Measurements from ENCODE around the gene LHPP.

The LHPP gene

GRCh38 chr10:124653311-124653710 lies 191.7 kb downstream of the LHPP start:
- DNase-seq (ENCODE audit: low read depth in 1 of 2, low spot score in 1 of 2), result no peak

GRCh38 chr10:124653811-124654651 lies 192.4 kb downstream of the LHPP start:
- no peak for DNase-seq (ENCODE audit: low read depth in 1 of 2, low spot score in 1 of 2)

GRCh38 chr10:124654686-124655085 lies 193.1 kb downstream of the LHPP start:
- no peak for DNase-seq (ENCODE audit: low read depth in 1 of 2, low spot score in 1 of 2)

- DNase-seq (ENCODE audit: low read depth in 1 of 2, low spot score in 1 of 2), result no peak
Observed at GRCh38 chr10:124655191-124656112, 193.8 kb downstream of the LHPP start.

GRCh38 chr10:124656113-124656490 lies 194.5 kb downstream of the LHPP start:
- no peak for DNase-seq (ENCODE audit: low read depth in 1 of 2, low spot score in 1 of 2)

- DNase-seq (ENCODE audit: low read depth in 1 of 2, low spot score in 1 of 2), result no peak
Observed at GRCh38 chr10:124656541-124656940, 194.9 kb downstream of the LHPP start.

GRCh38 chr10:124657806-124658205 lies 196.2 kb downstream of the LHPP start:
- no peak for DNase-seq (ENCODE audit: low read depth in 1 of 2, low spot score in 1 of 2)

- no peak for DNase-seq (ENCODE audit: low read depth in 1 of 2, low spot score in 1 of 2)
Observed at GRCh38 chr10:124658591-124659242, 197.1 kb downstream of the LHPP start.

- no peak for DNase-seq (ENCODE audit: low read depth in 1 of 2, low spot score in 1 of 2)
Observed at GRCh38 chr10:124659380-124659779, 197.8 kb downstream of the LHPP start.

GRCh38 chr10:124660404-124661125 lies 198.9 kb downstream of the LHPP start:
- no peak for DNase-seq (ENCODE audit: low read depth in 1 of 2, low spot score in 1 of 2)

- DNase-seq (ENCODE audit: low read depth in 1 of 2, low spot score in 1 of 2), result no peak
Observed at GRCh38 chr10:124661660-124662180, 200.1 kb downstream of the LHPP start.

- DNase-seq (ENCODE audit: low read depth in 1 of 2, low spot score in 1 of 2), result no peak
Observed at GRCh38 chr10:124663228-124663627, 201.6 kb downstream of the LHPP start.
